Measurements from ENCODE around the gene KCNQ1. TPM values are rescaled to one million over a fixed set of nuclear protein-coding genes. Genes with fewer than 3 reads are reported as not detected.

The KCNQ1 gene
- total RNA-seq, 1 donor from 2014 or later, result 0.86 TPM

GRCh38 chr11:2510626-2511402, 66.0 kb downstream of the KCNQ1 start:
- Mint-ChIP-seq H3K4me3 (no peak overlapping the region), H3K4me1 (no peaks in the 10 kb centered on the region), H3K9me3 (no peaks in the 10 kb centered on the region), H3K27ac (ENCODE audit: unreplicated experiment) (peak overlapping the region; percentile 16), H3K27me3 (ENCODE audit: low read depth) (peaks cover 19% of the 10 kb centered on the region), H3K36me3 (ENCODE audit: low read depth) (no peaks in the 10 kb centered on the region)
- no peak for DNase-seq (ENCODE audit: low read depth, low spot score)
- TF ChIP-seq CTCF (conservative IDR thresholded peaks at IDR 0.05), result no peak

- H3K4me3 Mint-ChIP-seq, result no peak overlapping the region
- no peaks in the 10 kb centered on the region for H3K36me3 Mint-ChIP-seq (ENCODE audit: low read depth)
- DNase-seq (ENCODE audit: low read depth, low spot score), result no peak
- peak overlapping the region; percentile 27 for H3K27ac Mint-ChIP-seq (ENCODE audit: unreplicated experiment)
- TF ChIP-seq CTCF (conservative IDR thresholded peaks at IDR 0.05), result no peak
- H3K9me3 Mint-ChIP-seq, result no peaks in the 10 kb centered on the region
- H3K27me3 Mint-ChIP-seq (ENCODE audit: low read depth), result peaks cover 10% of the 10 kb centered on the region
- no peaks in the 10 kb centered on the region for H3K4me1 Mint-ChIP-seq
Measured at GRCh38 chr11:2511421-2512369, 66.9 kb downstream of the KCNQ1 start.

GRCh38 chr11:2512431-2513407, 67.9 kb downstream of the KCNQ1 start:
- Mint-ChIP-seq H3K4me1 (no peaks in the 10 kb centered on the region), H3K27ac (ENCODE audit: unreplicated experiment) (no peak overlapping the region), H3K4me3 (no peak overlapping the region), H3K36me3 (ENCODE audit: low read depth) (no peaks in the 10 kb centered on the region), H3K27me3 (ENCODE audit: low read depth) (no peaks in the 10 kb centered on the region), H3K9me3 (no peaks in the 10 kb centered on the region)
- DNase-seq (ENCODE audit: low read depth, low spot score), result no peak
- TF ChIP-seq CTCF (conservative IDR thresholded peaks at IDR 0.05), result no peak

GRCh38 chr11:2513441-2513840, 68.6 kb downstream of the KCNQ1 start:
- TF ChIP-seq CTCF (conservative IDR thresholded peaks at IDR 0.05), result no peak
- Mint-ChIP-seq H3K4me1 (no peaks in the 10 kb centered on the region), H3K27me3 (ENCODE audit: low read depth) (no peaks in the 10 kb centered on the region), H3K4me3 (no peak overlapping the region), H3K27ac (ENCODE audit: unreplicated experiment) (no peak overlapping the region), H3K9me3 (no peaks in the 10 kb centered on the region), H3K36me3 (ENCODE audit: low read depth) (no peaks in the 10 kb centered on the region)
- DNase-seq (ENCODE audit: low read depth, low spot score), result no peak
